COLO668 (cell line): ENCODE measurements around the gene CCDC80.

Experiments used
- DNase-seq: peaks from one replicate; lab custom pipeline; 2025; ENCODE audit not compliant: unreplicated experiment; lab: John Stamatoyannopoulos, UW

CCDC80 gene, protein sequence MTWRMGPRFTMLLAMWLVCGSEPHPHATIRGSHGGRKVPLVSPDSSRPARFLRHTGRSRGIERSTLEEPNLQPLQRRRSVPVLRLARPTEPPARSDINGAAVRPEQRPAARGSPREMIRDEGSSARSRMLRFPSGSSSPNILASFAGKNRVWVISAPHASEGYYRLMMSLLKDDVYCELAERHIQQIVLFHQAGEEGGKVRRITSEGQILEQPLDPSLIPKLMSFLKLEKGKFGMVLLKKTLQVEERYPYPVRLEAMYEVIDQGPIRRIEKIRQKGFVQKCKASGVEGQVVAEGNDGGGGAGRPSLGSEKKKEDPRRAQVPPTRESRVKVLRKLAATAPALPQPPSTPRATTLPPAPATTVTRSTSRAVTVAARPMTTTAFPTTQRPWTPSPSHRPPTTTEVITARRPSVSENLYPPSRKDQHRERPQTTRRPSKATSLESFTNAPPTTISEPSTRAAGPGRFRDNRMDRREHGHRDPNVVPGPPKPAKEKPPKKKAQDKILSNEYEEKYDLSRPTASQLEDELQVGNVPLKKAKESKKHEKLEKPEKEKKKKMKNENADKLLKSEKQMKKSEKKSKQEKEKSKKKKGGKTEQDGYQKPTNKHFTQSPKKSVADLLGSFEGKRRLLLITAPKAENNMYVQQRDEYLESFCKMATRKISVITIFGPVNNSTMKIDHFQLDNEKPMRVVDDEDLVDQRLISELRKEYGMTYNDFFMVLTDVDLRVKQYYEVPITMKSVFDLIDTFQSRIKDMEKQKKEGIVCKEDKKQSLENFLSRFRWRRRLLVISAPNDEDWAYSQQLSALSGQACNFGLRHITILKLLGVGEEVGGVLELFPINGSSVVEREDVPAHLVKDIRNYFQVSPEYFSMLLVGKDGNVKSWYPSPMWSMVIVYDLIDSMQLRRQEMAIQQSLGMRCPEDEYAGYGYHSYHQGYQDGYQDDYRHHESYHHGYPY

DNA sequence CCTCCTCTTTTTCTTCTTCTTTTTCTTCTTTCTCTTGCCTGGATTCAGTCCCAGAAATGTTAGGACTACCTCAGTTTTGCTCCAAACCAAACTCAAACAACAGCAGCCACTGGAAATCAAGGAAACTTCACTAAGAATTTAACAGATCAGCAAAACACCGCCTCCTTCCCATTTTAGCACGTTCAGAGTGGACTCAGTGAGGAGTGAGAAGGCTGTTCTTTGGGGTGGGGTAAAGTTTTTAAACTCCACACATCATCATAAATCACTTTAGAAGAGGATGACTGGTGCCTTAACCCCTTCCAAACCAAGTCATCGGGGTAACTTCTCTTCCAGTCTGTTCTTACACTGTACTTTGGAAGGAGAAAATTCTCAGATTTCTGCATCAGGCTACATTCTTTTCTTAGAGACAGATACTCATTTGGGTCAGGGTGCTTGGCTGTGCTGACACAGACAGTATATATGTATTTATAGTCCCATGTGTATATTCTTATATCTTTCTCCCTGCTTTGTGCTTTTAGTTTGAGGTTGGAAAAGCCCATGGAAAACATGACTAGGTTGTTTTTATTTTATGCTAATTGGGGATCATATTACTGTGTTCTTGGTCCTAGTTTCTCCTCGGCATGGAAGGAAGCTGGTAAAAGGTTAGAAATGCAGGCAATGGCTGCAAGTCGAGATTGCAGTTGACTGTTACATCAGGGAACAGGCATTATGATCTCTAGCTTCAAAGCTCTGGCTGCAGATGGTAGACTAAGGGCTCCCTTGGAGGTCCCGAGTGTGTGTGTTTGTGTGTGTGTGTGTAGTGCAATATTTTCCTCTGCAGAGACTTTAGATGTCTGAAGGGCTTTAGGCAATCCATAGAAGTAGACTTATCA lies at the start of gene CCDC80:
TSS of gene CCDC80 (minus strand) at position 214 of the 872 bp plus-strand sequence. CDS start 1,238 bp downstream, outside the sequence.
- DNase-seq: no peak

GRCh38 chr3:112689989-112690388 lies 49.0 kb upstream of the CCDC80 start:
- no peak for DNase-seq

GRCh38 chr3:112689385-112689784 lies 48.4 kb upstream of the CCDC80 start:
- no peak for DNase-seq

DNA sequence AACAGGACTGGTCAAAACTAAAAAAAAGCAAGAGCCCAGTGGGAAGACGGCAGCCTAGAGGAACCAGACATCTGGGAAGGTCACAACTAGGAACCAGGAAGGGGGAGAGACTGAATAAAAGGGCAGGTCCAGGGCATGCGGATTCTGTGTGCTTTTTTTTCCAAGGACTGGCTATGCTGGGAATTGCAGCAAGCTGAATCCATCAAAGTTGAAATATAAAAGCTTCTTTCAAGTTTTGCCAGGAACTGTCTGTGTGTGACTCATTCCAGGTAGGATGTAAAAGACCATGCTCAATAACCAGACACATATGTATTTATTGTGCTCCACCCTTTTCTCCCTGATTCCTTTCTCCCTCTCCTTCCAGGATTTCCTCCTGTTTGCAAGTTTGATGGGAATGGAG lies 47.9 kb upstream of the CCDC80 start:
- DNase-seq: no peak

GRCh38 chr3:112688085-112688769 lies 47.3 kb upstream of the CCDC80 start:
- no peak for DNase-seq

DNA sequence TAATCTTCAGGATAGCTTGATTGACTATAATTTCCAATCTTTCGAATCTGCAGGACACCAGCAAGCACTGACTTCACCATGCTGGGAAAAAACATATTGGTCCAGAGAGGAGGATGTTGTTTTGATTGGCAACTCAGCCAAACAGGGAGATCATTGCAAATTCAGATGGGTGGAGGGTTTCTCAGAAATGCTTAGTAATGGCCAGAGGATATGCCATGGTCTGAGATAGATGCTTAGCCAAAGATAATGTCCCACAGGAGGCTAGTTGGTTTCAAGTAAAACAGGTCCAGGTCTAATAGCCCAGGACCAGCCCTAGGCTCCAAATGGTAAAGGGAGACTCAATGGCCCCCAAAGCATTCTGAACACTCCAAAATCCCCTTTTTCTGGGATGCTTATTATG lies 46.7 kb upstream of the CCDC80 start:
- DNase-seq: no peak

GRCh38 chr3:112687211-112687610 lies 46.3 kb upstream of the CCDC80 start:
- no peak for DNase-seq

DNA sequence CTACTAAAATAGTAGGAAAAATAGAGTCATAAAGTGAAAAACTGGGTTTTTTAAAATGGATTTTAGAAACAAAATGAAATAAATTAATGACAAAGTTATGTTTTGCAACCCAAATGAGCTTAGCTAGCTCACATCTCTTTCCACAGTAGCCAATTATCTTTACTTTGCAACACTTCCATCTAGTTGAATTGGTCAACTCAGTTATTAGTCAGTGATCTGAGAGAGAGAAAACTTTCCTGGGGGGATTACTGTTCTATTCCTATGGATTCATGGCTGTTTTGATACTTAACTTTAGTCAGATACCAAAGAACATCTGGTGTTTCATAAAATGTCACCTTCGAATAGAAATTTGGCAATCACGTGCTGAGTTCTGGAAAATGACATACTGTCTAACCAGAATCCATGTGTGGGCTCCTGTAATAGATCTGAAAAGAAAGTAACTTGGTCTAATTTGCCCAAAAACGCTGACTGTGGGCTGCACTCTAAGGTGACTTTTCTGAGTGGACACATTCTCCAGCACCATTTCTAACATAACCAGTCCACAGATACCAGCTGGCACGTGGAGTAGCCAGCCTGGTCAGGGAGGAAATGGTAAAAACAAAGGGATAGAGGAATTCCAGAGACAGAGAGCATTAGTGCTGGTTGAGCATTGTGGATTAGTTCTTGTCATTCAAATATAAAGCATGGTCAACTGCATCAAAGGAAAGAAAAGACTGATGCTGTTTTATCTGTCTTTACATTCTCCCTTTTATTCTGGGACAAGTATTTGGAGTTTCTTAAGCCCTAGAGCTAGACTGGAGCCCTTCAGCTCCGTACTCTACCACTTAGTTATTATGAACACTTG lies 45.2 kb upstream of the CCDC80 start:
- DNase-seq: no peak

GRCh38 chr3:112685420-112685819 lies 44.5 kb upstream of the CCDC80 start:
- no peak for DNase-seq

- DNase-seq: no peak
Observed at GRCh38 chr3:112682361-112682760, 41.4 kb upstream of the CCDC80 start.

DNA sequence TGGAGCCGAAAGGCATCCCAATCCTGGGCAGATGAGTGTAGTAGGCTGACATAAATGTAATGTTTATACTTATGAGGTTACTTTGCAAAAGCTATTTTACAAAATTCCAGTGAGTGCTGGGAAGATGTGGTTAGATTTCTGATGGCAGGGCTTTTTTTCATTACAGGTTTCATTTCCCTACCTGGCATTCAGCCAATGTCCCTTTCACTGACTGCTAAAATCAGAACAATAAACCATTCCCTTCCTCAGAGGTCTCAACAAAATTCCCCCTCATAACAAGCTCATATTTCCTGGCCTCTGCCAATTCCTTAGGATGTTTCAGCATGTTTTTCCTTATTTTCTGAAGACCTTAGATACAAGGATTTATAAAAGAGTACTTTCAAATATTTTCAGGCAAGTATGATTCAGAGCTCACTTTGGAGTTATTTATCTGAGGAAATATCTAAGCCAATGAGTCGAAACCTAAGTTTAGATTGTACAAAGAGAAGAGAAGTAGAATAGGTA lies 40.9 kb upstream of the CCDC80 start:
- no peak for DNase-seq

DNA sequence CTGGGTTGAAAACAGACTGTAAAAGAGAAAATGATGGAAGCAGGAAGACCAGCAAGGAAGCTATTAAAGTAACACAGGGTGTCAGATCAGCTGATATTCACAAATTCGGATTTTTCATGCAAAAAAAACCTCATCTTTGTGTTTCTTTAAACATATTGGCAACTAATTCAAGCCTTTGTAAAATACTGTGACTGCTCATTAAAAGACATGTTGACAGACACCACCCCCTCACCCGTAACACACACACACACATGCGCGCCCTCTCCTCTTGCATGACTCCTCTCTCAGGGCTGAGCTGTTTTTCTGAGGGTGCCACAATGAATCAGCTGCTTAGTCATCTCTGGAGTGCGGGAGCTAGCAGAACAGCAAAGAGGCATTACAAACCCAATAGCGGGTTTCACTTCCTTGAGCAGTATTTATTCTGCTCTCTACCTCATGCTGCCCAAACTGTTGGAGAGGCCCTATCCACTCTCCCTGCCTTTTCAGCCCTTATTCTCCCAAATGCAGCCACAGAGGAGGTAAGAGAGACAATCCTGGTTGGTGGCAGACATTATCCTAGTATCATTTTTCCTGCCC lies 35.8 kb upstream of the CCDC80 start:
- peak; percentile 40 for DNase-seq

GRCh38 chr3:112675943-112676535 lies 35.1 kb upstream of the CCDC80 start:
- DNase-seq: no peak

DNA sequence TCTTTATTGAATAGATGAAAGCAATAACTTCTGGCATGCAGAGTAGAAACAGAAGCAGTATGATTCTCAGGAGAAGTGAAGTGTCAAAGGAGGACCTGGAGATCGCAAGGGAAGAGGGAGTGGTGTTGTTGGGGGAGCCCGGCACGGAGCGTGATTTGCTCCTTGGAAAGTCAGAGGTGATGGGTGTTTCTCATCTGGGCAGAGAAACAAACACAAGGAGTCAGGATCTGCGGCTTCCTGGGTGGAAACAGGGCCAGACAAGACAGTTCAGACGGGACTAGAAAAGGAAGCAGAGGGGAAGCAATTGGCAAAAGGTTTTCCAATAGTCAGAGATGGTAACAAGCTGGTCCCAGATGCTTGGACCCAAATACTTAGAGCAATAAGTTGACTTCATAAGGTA lies 34.4 kb upstream of the CCDC80 start:
- no peak for DNase-seq

- no peak for DNase-seq
Observed at GRCh38 chr3:112672716-112673541, 32.0 kb upstream of the CCDC80 start.

DNA sequence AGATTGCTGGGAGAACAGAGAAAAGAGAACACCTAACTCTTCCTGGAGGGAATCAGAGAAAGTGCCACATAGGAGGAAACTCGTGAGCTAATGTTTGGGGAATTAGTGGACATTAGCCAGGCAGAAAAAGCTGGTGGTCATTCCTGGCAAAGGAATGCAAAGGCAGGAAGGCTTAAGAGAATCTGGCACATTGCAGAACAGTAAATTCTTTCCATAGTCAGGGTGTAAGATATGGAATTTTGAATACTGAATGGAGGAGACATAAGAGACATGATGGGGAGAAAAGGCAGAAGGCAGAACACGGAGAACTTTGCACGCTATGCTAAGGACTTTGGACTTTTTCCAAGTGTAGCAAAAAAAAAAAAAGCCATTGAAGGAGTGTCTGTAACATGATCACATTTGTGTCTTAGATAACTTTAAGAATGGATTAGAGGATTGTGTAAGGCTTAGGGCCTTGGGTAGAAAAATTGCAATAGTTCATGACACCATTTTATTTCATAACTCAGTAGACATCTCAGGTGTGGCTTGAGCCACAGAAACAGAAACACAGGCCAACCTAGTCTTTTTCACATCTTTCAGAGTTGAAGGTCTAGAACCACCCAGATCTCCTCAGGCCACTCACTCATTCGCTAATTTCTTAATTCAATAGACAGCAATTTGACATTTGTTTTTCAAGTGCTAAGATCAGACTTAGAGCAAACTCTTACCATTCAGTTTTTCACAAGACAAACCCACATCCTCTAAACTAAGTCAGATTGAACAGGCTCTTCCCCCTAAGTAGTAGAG lies 31.2 kb upstream of the CCDC80 start:
- DNase-seq: no peak

DNA sequence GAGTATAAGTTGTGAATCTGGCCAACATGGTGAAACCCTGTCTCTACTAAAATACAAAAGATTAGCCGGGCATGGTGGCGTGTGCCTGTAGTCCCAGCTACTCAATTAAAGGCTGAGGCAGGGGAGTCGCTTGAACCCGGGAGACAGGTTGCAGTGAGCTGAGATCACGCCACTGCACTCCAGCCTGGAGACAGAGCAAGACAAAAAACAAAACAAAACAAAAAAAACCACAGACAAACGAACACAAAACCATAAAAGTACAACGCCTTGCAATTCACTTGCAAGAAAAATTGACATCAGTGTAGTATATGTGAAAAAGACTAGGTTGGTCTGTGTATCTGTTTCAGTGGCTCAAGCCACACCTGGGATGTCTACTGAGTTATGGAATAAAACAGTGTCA lies 29.9 kb upstream of the CCDC80 start:
- DNase-seq: no peak
